Mucosa of stomach (tissue), 1 donor: ENCODE measurements around the gene ZC3H7B.
"Not testable (repeated sequence)": the region's sequence is repeated elsewhere in the genome, so short reads cannot be mapped to it uniquely, and the experiment has no call there.

ENCODE experiments used
- H3K27me3 ChIP-seq: one replicate; pipeline ENCODE4 v1.7.0; 2013; ENCODE audit warnings: mild to moderate bottlenecking, low read length; ENCODE audit not compliant: control insufficient read depth, insufficient read depth
- H3K36me3 ChIP-seq: one replicate; pipeline ENCODE4 v1.7.0; 2013; ENCODE audit warnings: low read length; ENCODE audit not compliant: control insufficient read depth, insufficient read depth
- H3K4me1 ChIP-seq: one replicate; pipeline ENCODE4 v1.7.0; 2013; ENCODE audit warnings: mild to moderate bottlenecking, low read length; ENCODE audit not compliant: control insufficient read depth, insufficient read depth
- H3K4me3 ChIP-seq: one replicate; pipeline ENCODE4 v1.7.0; 2013; ENCODE audit warnings: low read length
- H3K9ac ChIP-seq: one replicate; pipeline ENCODE4 v1.7.0; 2013; ENCODE audit warnings: mild to moderate bottlenecking, low read length, moderate library complexity
- H3K9me3 ChIP-seq: one replicate; pipeline ENCODE4 v1.7.0; 2013; ENCODE audit warnings: mild to moderate bottlenecking, low read length, moderate library complexity; ENCODE audit not compliant: control insufficient read depth
- donor health status: Pancreatic carcinoma.

The ZC3H7B gene

DNA sequence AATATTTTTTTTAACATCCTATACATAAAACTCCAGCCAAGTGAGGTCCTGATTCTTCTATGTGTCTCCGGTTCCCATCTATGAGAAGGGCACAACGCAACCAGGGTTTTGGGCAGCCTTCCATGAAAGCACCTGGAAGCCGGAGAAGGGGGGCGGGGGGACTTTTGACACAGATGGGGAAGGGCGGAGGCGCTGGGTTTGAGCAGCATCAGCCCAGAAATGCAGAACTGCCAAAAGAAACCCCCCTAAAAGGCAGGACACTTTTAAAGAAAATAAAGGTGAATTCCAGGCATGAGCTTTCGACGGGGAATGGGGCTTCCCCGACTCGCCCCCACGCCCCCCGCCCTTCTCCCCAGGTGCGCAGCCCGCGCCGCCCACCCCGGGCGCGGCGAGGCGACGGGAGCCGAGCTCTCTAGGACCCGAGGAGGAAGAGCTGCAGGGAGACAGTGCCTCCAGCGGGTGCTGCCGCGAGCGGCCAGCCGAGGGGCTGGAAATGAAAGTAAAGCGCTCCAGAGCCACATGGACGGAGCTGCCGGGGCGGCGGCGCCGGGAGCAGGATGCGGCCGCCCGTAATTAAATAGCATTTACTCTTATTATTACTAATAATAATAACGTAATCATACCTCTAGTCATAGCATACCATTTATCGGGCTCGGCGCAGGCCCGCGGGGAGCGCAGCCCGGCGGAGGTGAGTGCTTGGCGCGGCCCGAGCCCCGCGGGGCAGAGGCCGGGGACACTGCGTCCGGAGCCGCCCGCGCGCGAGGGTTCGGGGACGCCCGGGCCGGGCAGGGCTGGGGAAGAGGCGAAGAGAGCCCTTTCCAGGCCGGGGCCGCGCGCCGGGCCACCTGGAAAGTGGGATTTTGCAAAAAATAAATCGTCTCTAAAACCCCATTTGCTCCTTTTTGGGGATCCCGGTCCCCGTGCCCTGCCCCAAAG lies at the start of gene ZC3H7B:
TSS of gene ZC3H7B (plus strand) at position 441 of the 936 bp plus-strand sequence. CDS start 19,136 bp downstream, outside the sequence.
- Histone ChIP-seq H3K27me3 (no peaks in the 10 kb centered on the region), H3K9me3 (no peaks in the 10 kb centered on the region), H3K4me3 (peak within 1 kb of the TSS; percentile 25), H3K4me1 (peaks cover 15% of the 10 kb centered on the region), H3K36me3 (no peaks in the 10 kb centered on the region), H3K9ac (peak within 1 kb of the TSS; percentile 90)

GRCh38 chr22:41252365-41252764 lies 49.0 kb upstream of the ZC3H7B start:
- H3K9me3 ChIP-seq: no peaks in the 10 kb centered on the region
- H3K9ac ChIP-seq: no peak overlapping the region
- H3K4me3 ChIP-seq: no peak overlapping the region
- H3K4me1 ChIP-seq: no peaks in the 10 kb centered on the region
- H3K36me3 ChIP-seq: peaks cover 23% of the 10 kb centered on the region
- no peaks in the 10 kb centered on the region for H3K27me3 ChIP-seq

DNA sequence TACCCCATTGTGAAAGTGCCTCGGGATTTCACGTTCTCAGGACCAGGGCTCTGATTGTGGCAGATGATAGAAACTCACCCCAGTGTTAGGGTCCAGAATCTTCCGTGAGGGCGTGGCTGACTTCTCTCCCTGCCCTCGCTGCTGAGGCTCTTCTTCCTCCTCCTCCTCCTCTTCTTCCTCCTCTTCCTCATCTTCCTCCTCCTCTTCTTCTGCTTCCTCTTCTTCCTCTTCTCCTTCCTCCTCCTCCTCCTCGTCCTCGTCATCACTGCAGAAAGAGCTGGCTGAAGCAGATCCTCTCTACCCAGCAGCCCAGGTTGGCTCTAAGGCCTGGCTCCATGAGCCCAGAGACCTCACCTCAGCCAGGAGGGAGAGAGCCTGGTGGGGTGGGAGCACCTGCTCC lies 47.1 kb upstream of the ZC3H7B start:
- Histone ChIP-seq H3K9me3 (no peaks in the 10 kb centered on the region), H3K9ac (no peak overlapping the region), H3K36me3 (peaks cover 34% of the 10 kb centered on the region)

GRCh38 chr22:41256254-41257253 lies 44.8 kb upstream of the ZC3H7B start:
- no peak overlapping the region for H3K4me3 ChIP-seq
- no peaks in the 10 kb centered on the region for H3K9me3 ChIP-seq
- no peak overlapping the region for H3K9ac ChIP-seq
- H3K36me3 ChIP-seq: peaks cover 26% of the 10 kb centered on the region
- H3K27me3 ChIP-seq: no peaks in the 10 kb centered on the region
- no peaks in the 10 kb centered on the region for H3K4me1 ChIP-seq

More for the DNA sequence above, 47.1 kb upstream of the ZC3H7B start:
- Histone ChIP-seq H3K27me3 (no peaks in the 10 kb centered on the region), H3K4me3 (no peak overlapping the region), H3K4me1 (no peaks in the 10 kb centered on the region)

- Histone ChIP-seq H3K4me3 (no peak overlapping the region), H3K9me3 (no peaks in the 10 kb centered on the region), H3K4me1 (no peaks in the 10 kb centered on the region), H3K9ac (no peak overlapping the region), H3K27me3 (no peaks in the 10 kb centered on the region), H3K36me3 (peaks cover 28% of the 10 kb centered on the region)
Measured at GRCh38 chr22:41257696-41258095, 43.6 kb upstream of the ZC3H7B start.

GRCh38 chr22:41259756-41260155 lies 41.6 kb upstream of the ZC3H7B start:
- not testable (repeated sequence) for H3K4me1 ChIP-seq

GRCh38 chr22:41260871-41261270 lies 40.5 kb upstream of the ZC3H7B start:
- Histone ChIP-seq H3K4me1 (no peaks in the 10 kb centered on the region), H3K9me3 (no peaks in the 10 kb centered on the region), H3K36me3 (peaks cover 28% of the 10 kb centered on the region), H3K9ac (no peak overlapping the region), H3K4me3 (no peak overlapping the region), H3K27me3 (no peaks in the 10 kb centered on the region)

More at GRCh38 chr22:41259756-41260155, 41.6 kb upstream of the ZC3H7B start:
- H3K9me3 ChIP-seq, H3K9ac ChIP-seq, H3K27me3 ChIP-seq, H3K4me3 ChIP-seq: not testable (repeated sequence)
- peaks cover 28% of the 10 kb centered on the region for H3K36me3 ChIP-seq

DNA sequence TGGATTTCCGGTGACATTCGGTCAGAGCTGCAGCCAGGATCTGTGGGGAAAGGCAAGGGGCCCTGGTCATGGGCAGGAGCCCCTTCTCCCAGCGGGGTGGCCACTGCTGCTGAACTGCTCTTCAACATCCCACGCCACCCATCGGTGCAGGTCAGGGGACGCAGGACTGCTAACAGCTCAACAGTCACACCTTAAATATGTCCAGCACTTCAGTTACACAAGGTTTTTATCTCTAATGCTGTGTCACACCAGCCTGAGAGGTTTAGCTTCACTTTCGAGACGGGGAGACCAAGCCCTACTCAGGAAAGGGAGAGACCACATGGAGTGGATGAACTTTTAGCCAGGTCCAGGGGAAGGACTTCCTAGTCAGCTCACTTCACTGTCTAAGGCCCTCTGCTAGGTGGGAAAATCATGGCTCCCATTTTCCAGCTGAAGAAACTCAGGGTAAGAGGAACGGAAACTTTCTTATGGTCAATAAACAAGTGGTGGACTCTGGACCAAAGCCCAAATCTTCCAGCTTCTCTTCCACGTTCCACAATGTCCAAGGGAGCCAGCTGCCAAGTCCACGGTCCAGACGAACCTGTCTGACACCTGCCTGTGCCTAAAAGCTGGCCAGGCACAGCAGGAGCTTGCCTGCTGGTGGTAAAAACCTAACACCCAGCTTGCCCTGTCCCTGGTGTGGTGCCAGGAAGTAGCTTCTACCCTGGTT lies 39.6 kb upstream of the ZC3H7B start:
- peaks cover 32% of the 10 kb centered on the region for H3K36me3 ChIP-seq
- no peaks in the 10 kb centered on the region for H3K9me3 ChIP-seq
- H3K4me1 ChIP-seq: no peaks in the 10 kb centered on the region
- no peak overlapping the region for H3K4me3 ChIP-seq
- H3K27me3 ChIP-seq: no peaks in the 10 kb centered on the region
- H3K9ac ChIP-seq: no peak overlapping the region

DNA sequence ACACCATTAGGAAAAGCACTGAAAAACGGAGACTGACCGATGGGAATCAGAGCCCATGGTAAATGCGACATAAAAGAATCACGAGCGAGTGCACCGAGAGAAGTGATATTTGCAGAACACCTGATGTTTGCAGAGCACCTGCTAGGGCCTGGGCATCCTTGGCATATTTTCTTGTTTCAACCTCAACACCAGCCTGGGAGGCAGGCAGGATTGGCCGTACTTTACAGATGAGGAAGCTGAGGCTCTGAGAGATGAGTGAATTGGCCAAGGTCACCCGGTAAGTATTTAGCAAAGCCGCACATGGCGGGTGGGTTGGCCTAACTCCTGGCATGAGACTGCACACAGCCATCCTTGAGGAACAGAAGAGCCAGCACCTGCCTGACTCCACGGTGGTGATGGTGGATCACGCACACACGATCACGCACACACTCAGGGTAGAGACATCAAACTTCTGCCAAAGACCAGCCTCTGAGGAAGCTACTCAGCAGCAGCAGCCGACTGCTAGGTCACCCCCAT lies 39.0 kb upstream of the ZC3H7B start:
- H3K36me3 ChIP-seq: peaks cover 31% of the 10 kb centered on the region
- no peak overlapping the region for H3K9ac ChIP-seq
- H3K27me3 ChIP-seq: no peaks in the 10 kb centered on the region

DNA sequence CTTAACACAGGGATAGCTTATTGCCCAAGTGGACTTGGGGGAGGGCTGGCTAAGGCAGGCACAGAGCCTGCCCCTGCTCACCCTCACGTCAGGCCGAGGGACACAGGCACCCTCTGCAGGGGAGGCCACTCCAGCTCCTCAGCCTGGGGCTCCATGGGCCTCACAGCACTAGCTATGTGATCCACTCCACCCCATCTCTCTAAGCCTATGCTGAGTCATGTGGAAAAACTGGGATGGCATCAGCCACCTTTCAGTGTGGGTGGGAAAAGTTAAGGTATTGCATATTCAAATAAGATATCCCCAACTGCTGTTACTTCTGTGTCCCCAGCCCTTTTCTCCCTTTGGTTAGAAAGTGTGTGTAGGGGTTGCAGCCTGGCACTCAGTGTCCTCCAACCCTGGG lies 37.6 kb upstream of the ZC3H7B start:
- H3K4me1 ChIP-seq: no peaks in the 10 kb centered on the region
- no peaks in the 10 kb centered on the region for H3K9me3 ChIP-seq
- H3K27me3 ChIP-seq: no peaks in the 10 kb centered on the region
- peaks cover 23% of the 10 kb centered on the region for H3K36me3 ChIP-seq
- H3K9ac ChIP-seq: no peak overlapping the region
- H3K4me3 ChIP-seq: no peak overlapping the region

More for the DNA sequence above, 39.0 kb upstream of the ZC3H7B start:
- no peak overlapping the region for H3K4me3 ChIP-seq
- H3K4me1 ChIP-seq: no peaks in the 10 kb centered on the region
- H3K9me3 ChIP-seq: no peaks in the 10 kb centered on the region

DNA sequence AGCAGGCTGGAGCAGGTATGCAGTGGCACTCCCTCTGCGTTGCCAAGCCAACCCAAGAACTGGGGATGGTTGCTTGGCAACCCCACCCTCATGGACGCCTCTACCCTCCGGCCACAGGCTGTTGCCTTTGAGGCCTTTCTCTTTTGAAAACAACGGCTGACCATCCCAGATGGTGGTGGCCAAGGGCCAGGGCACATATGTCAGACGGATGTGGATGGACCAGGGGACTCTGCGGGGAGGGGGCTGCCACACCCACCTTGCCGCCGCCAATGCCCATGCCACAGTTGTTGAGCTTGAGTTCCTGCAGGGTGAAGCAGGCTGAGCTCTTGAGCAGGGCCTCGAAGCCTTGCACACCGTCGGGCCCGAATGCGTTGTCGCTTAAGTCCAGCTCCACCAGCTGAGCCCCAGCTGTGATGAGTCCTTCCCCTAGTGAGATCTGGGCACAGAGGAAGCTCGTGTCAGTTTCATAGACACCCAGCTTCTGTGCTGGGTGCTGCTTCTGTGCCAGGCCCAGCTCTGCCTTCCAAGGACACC lies 36.9 kb upstream of the ZC3H7B start:
- Histone ChIP-seq H3K36me3 (peaks cover 20% of the 10 kb centered on the region), H3K9ac (no peak overlapping the region), H3K9me3 (no peaks in the 10 kb centered on the region), H3K4me3 (no peak overlapping the region), H3K4me1 (no peaks in the 10 kb centered on the region), H3K27me3 (no peaks in the 10 kb centered on the region)
